Measurements from ENCODE around the gene TMEM92.
"Not testable (repeated sequence)": the region's sequence is repeated elsewhere in the genome, so short reads cannot be mapped to it uniquely, and the experiment has no call there.

The TMEM92 gene

DNA sequence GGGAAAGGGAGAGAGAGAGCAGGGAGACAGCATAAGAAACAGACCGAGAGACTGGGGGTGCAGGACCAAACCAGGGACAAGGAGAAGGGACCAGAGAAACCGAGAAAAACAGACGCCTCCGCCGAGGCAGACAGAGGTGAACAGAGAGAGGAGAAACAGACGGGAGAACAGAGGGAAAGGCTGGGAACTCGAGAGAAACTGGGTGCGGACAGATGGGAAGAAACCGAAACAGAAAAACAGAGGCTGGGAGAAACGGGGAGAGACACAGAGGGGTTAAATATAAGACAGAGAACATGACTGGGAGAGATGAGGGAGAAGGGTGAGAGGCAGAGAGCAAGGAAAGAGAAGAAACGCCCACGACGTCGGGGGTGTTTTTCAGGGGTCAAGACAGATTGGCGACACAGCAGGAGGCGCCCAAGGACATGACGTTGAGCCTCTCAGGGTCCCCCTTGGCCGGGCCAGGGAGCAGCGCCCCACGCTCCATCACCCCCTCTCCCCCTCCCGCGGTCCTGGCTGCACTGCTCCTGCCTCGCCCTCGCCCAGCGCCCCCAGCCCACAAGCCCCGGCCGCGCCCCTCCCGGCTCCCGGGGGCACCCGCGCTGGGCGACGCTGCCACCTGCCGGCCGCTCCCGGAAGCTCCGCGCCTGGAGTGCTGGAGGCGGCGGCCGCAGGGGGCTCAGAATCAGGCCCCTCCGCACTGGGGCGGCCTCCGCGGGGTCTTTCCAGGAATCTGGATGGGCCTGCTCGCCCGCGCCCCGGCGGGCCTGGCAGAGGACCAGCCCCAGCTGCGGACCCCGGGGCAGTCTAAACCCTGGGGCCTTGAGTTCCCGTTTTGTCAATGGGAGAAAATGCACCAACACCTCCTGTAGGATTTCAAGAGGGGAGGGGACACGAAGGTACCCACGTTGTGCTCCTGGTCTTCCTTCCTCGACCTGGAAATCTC, 1.3 kb upstream of the TMEM92 start:
- in situ Hi-C loops (cut with HindIII; ENCODE audit: low sequenced_read_pairs): no loop called here

DNA sequence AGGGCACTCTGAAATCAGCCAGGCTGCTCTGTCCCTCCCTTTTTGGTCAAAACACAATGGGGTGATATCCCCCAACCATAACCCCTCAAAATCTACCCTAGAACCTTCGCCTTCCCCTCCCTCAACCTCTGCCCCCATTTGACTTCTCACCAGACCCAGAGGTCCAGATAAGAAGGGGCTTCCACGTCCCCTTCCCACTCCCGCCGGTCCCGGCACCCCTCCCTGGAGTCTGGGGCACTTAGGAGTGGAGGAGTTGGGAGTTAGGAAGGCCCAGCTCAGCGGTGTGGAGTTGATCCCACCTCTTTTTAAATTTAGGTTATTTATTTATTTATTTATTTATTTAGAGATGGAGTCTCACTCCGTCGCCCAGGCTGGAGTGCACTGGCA, 619 bp upstream of the TMEM92 start:
- in situ Hi-C loops (cut with HindIII; ENCODE audit: low sequenced_read_pairs): no loop called here

DNA sequence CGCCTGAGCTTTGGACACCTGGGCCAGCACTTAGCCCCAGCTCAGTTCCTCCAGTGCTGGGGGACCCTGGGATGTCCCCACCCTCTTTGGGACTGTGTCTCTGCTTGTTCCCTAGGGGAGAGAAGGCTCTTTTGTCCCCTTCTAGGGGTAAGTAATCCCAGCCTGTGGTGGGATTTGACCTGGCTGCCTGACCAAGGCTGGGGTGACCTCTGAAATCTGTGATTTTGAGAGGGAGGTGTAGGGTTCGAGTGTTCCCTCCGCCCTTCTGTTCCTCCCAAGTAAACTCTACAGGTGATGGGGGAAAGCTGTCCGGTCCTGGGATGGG, 593 bp downstream of the TMEM92 start:
- in situ Hi-C loops (cut with HindIII; ENCODE audit: low sequenced_read_pairs): no loop called here

DNA sequence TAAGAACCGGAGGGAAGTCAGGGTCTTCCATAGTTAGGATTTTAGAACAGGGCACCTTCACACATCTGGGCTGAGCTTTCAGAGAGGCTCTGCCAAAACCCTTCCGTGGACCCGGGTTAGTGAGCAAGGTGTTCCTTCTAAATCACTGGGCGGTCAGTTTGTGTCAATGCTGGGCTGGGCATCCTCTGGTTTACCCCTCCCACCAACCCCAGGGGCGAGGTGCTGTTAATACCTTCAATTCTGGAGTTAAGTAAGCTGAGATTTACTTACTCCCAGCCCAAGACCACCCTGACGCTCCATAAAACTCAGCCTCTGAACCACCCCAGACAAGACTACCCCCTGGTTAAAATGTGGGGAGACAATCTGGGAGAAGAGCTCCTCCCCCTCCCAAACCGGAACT, 1.0 kb downstream of the TMEM92 start:
- in situ Hi-C loops (cut with HindIII; ENCODE audit: low sequenced_read_pairs): no loop called here

DNA sequence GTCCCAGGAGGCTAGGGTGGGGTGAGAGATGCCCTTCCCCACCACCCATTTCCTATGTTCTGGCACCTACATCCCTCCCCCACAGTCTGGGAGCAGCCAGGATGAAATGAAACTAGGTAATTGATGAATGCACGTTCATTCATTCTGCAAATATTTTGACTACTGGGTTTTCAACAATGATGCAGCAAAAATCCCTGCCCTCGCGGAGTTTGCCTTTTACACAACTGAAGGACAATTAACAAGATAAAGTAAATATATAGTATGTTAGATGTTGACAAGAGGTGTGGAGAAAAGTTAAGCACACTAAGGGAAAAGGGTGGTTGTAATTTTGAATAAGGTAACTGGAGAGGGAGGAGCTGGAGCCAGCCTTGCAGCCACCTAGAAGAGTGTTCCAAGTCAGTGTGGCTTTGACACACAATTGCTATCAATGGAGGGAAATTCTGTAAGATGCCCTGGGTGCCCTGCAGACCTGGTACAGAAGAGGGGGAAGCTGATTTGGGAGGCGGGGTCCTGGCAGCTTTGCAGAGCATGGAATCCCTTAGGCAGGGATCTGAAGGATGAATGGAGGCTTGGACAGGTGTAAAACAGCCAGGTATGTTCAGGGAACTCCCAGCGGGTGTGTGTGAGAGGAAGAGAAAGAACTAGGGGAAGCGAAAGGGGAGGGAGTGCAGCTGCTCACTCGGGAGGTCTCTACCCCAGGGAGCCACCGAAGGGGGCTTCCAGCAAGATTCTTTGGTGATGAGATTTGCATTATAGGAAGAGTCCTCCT, 2.5 kb downstream of the TMEM92 start:
- in situ Hi-C loops (cut with HindIII; ENCODE audit: low sequenced_read_pairs): no loop called here

DNA sequence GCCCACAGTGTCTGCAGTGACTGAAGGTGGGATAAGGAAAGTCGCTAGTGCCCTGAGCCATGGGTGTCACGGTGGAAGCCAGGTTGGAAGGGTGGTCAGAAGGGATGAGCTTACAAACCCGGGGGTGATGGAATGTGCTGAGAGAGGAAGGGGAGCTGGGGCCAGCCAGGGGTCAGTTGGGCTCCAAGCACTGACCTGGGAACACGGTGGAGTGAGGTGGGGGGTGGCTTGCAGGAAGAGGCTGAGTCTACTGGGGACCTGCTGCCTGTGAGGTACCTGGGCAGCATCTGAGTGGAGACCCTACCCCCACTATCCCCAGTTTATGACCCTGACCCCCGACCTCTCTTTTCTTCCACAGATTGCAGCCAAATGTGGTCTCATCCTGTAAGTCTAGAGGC, 3.1 kb downstream of the TMEM92 start:
- in situ Hi-C loops (cut with HindIII; ENCODE audit: low sequenced_read_pairs): no loop called here

DNA sequence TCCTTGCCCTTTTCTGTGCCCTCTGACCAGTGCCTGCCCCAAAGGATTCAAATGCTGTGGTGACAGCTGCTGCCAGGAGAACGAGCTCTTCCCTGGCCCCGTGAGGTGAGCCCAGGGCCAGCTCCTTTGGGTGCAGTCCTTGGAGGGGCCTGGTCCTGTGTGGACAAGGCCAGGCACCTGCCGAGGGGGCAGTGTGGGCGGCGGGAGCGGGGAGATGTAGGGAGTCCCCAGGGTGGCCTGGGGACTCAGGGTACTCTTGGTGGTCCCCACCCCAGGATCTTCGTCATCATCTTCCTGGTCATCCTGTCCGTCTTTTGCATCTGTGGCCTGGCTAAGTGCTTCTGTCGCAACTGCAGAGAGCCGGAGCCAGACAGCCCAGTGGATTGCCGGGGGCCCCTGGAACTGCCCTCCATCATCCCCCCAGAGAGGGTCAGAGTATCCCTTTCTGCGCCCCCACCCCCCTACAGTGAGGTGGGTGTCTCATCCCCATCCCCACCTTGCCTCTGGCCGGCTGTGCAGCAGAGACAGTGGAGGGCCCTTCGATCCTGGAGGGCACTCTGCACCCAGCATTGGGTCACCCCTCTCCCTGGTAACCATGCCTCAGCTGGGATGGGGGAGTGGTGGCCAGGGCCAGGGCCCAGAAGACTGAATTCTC, 4.4 kb downstream of the TMEM92 start:
- in situ Hi-C loops (cut with HindIII; ENCODE audit: low sequenced_read_pairs): no loop called here

DNA sequence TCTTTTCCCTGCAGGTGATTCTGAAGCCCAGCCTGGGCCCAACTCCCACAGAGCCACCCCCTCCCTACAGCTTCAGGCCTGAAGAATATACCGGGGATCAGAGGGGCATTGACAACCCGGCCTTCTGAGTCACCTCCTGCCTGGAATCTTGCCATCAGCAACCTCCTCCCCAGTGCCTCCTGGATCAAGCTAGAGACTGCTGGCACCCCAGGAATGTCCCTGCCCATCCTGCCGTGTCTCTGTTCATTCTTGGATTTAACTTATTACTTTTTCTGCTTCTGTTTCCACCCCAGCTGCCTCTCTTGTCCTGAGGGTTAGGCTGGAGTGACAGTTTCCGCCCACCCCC, 4.9 kb downstream of the TMEM92 start:
- in situ Hi-C loops (cut with HindIII; ENCODE audit: low sequenced_read_pairs): no loop called here

DNA sequence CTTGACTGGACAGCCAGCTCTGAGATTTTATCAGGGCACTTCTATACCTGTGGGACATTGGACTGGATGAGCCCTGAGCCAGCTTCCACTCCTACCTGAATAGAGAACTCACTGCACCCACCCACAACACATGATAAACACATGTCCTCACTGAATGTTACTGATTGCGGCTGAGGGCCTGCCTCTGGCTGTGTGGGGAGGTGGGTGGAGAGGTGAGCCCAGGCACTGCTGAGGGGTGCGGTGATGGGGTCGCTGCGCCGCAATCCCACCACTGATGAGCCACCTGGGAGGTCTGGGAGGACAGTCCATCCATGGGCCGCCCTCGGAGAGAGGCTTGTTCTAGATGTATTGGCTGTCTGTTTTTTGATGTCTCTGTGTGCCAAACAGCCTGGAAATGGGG, 5.4 kb downstream of the TMEM92 start:
- in situ Hi-C loops (cut with HindIII; ENCODE audit: low sequenced_read_pairs): no loop called here

DNA sequence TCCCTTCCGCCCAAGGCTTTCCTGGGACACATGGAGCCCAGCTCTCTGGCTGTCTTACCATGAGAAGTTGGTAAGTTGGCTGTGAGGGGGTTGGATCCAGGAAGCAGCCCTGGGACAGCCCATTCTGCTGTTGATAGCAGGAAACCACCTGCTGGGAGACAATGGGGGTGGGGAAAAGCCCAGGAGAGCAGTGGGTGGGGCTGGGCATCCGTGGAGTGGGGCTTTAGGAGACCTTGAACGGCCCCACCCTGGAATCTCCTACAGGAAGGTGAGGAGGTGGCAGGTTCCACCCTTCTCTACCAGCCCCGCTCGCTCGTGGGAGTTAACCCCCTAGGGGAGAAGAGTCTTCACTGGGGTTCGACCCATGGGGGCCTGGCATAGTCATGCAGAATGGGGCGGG, 5.8 kb downstream of the TMEM92 start:
- in situ Hi-C loops (cut with HindIII; ENCODE audit: low sequenced_read_pairs): no loop called here

DNA sequence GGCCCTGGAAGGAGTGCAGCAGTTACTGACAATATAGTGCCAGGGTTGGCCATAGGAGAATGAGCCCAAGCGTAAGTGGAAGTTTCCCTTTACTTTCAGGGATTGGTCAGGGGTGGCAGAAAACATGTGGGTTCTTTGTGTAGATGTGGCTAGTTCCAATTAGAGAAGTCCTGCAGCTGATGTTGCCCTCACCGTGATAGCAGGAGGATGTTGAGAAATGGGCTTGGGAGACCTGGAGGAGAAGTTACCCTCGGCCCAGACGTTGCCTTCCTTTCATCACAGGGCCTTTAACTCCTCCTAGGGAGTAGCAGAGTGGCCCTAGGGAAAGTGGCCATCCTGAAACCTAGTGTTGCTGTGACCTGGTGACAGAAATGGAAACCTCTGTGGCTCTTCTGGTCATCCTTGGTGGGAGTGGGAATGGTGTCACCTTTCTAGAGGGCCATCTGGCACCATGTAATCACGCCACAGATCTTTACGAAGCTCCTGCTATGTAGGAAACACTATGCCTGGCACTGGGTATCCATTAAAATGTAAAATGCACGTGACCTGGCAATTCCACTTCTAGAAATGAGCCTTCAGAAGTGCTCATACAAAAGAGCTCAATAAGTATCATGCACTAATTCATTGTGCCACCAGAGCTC, 6.7 kb downstream of the TMEM92 start:
- in situ Hi-C loops (cut with HindIII; ENCODE audit: low sequenced_read_pairs): no loop called here

DNA sequence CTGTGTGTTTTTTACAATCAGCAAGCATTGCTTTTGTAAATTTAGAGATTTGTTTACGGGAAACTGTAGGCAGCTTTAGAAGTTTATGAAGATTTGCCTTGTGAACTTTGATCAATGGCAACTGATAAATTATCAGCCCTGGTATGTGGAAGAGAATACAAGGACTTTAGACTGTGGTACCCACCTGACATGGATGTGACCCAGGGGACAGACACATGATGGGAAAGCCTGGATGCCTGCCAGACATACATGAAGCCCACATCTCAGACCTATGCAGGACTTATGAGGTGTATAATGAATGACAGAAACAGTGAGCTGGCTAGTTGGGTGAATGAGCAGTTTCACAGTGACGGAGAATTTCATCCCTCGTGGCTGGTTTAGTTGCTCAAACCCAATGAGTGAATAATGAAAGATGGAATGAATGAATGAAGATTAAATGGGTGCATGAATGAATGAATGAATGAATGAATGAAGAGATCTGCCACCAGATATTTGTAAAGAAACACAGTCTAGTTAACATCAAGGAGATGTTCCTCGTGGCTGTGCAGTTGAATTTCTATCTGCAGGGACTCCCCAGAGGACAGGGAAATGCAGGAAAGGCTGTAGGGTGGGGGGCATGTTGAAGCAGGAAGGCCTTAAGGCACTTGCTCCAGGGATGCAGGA, 7.6 kb downstream of the TMEM92 start:
- in situ Hi-C loops (cut with HindIII; ENCODE audit: low sequenced_read_pairs): no loop called here

DNA sequence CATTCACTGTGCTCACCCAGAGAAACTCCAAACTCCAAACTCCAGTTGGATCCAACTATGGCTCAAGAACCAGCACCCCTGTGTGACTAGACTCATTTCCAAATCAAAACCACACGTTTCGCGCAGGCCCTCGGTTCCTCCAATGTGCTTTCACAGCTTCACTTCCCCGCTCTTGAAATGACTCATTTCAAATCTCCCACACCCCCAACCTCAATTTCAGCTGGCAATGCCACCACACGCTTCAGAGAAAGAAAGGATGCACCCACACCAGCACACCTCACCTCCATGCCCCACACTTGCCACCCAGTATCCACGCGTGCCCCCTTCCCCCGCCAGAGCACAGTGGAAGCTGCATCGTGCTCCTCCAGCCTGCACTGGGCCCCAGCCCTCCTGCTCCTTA, 9.0 kb downstream of the TMEM92 start:
- in situ Hi-C loops (cut with HindIII; ENCODE audit: low sequenced_read_pairs): no loop called here

DNA sequence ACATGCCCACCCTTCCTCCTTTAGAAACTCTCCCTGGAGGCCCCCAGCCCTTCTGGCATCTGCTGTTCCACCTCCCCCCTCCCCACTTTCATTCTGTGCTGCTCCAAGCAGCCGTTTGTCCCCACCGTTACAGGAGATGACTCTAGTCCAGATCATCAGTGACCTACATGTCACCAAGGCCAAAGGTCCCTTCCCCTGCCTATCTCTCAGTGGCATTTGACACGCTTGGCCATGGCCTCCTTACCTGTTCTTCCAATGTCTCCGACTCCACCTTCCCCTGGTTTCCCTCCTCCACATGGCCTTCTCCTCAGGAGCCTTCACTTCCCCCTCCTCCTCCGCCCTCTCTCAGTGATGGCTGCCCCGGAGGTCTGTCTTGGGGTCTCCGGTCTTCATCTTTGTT, 9.4 kb downstream of the TMEM92 start:
- in situ Hi-C loops (cut with HindIII; ENCODE audit: low sequenced_read_pairs): no loop called here

DNA sequence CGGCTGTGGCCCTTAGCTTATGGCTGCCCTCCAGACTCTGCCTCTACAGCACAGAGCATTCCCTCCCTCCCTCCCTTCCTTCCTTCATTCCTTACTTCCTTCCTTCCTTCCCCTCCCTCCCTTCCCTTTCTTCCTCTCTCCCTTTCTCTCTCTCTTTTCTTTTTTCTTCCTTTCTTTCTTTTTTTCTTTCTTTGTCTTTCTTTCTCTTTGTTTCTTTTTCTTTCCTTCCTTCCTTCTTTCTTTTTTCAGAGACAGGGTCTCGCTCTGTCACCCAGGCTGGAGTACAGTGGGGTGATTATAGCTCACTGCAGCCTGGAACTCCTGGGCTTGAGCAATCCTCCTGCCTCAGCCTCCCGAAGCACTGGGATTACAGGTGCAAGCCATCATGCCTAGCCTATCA, 11.7 kb downstream of the TMEM92 start:
- in situ Hi-C loops (cut with HindIII; ENCODE audit: low sequenced_read_pairs): no loop called here

DNA sequence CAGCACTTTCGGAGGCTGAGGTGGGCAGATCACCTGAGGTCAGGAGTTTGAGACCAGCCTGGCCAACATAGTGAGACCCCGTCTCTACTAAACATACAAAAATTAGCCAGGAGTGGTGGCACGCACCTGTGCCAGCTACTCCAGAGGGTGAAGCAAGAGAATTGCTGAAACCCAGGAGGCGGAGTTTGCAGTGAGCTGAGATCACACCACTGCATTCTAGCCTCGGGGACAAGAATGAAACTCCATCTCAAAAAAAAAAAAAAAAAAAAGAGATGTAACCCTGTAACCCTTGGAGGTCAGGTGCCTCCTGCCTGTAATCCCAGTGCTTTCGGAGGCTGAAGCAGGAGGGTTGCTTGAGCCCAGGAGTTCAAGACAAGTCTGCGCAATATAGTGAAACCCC, 13.0 kb downstream of the TMEM92 start:
- in situ Hi-C loops (cut with HindIII; ENCODE audit: low sequenced_read_pairs): not testable (repeated sequence)

DNA sequence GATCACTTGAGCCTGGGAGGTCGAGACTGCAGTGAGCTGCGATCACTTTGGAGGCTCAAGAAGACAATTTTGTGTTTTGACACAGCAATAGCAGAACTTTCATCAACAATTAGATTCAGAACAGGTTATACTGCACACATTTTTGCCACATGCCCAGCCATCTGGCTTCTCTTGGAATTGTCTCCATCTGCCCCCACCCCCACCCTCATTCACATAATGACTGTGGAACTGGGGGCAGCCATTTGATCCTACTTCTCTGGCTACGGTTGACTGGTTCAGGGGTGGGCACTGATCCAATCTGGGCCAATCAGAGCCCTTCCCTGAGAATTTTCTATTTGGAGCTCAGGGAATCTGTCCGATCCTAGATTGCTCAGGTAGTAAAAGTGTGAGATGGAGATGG, 14.0 kb downstream of the TMEM92 start:
- in situ Hi-C loops (cut with HindIII; ENCODE audit: low sequenced_read_pairs): no loop called here

DNA sequence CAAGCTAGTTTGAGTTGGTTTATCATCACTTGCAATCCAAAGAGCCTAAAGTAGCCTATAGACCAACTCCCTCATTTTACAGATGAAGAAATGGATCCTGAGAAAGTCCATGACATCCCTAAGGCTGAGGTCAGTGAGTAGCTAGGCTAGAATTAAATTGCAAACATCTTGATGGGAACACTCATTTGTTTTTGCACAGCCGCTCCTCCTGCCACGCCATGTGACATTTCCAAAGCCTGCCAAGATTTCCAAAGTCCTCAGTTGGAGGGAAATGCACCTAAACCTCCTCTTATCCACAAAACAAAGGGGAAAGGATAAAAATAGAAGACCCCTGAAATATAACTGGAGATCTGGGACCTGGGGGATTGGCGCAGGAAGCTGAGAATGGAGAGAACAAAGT, 15.0 kb downstream of the TMEM92 start:
- in situ Hi-C loops (cut with HindIII; ENCODE audit: low sequenced_read_pairs): no loop called here

DNA sequence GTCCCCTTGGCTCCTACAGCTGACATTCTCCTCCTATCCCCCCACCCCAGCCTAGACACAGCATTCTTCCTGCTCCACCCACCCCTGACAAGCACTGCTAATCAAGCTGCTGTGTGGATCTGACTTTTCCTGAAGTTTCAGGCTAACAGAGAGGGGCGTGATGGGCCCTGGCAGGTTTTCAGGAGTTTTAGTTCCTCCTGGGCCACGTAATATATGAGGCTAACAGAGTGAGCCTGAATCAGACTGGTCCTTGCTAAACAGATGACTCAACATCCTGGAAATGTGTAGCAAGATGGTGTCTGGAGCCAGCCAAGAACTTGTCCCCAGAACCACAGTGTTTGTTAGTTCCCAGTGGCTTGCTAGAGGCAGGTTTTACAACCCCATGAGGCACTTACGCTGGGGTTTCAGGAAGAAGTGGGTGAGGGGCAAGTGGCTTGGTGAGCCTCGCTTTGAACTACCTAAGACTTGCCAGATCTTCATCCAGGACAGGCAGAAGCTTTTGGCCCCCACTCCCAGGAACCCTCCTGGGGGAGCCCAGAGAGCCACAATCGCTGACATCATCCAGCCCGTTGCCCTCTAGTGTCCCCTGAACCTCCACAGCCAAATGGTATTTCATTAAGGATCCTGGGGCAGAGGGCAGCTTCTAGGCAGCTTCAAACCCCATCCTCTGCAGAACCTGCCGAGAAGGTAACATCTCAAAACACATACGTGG, 15.9 kb downstream of the TMEM92 start:
- in situ Hi-C loops (cut with HindIII; ENCODE audit: low sequenced_read_pairs): loop anchor here (5.0 kb wide), 2 partner anchors 88 to 113 kb away; partner anchors contain the start of gene COL1A1

DNA sequence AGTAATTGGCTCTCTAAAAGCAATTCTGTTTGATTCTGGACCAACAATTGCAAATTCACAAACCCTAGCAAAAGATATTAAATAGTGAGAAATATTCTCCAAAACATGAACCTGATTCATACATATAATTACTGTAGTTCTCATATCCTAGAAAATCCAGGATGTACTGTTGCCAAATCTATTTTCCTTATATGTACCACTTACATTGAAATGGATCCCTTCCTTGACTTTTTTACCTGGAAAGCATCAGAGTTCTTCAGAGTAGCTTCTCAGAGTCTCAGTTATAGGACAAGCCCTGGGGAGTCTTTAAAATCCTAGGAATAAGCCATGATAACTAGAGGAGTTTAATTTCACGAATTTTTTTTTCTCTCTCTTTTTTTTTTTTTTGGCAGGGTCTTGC, 16.7 kb downstream of the TMEM92 start:
- in situ Hi-C loops (cut with HindIII; ENCODE audit: low sequenced_read_pairs): loop anchor here (5.0 kb wide), 2 partner anchors 89 to 114 kb away; partner anchors contain the start of gene COL1A1

Data from endothelial cell of hepatic sinusoid (primary cell).